ENCODE data around the gene EPHB1. TPM values are rescaled to one million over a fixed set of nuclear protein-coding genes. Genes with fewer than 3 reads are reported as not detected.

EPHB1 gene
- total RNA-seq, 2 donors from 2014 or later, result 0.68 to 0.71 TPM

DNA sequence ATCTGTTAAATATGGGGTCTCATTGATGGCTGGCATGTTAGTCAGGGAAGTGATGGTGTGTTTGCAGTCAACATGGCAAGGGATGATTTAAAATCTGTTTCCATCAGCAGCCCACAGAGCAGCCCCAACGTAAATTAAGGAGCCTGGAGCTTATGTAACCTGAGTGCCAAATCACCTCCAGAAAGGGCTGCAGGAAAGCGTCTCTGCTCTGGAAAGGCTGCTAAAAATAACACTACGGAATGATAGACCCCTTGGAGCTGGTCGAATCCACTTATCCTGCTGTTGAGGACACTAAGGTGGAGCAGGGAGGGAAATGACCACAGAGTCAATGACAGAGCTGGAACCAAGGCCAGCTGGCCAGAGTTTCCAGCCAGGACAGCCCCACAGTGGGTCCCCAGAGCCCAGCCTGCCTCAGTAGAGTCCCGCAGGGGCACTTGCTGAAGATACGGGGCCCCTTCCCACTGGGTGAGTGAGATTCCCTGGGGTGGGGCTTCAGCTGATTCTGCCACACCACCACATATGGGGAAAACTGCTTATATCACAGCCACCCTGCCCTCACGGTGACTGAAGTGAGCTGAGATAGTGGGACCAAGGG lies 63.5 kb downstream of the EPHB1 start:
- DNase-seq (ENCODE audit: low spot score) (no peak), ATAC-seq (ENCODE audit: insufficient number of reproducible peaks, low FRiP score, low read depth) (no peak)
- H3K4me3 ChIP-seq, result no peak overlapping the region
- H3K27me3 ChIP-seq (replicated peaks; ENCODE audit: insufficient read depth), result no peaks in the 10 kb centered on the region
- no peaks in the 10 kb centered on the region for H3K36me3 ChIP-seq
- no peaks in the 10 kb centered on the region for H3K4me1 ChIP-seq (ENCODE audit: control insufficient read depth in 1 of 2, low read depth in 2 of 2)
- TF ChIP-seq CTCF (IDR thresholded peaks at IDR 0.05), result no peak
- no peak overlapping the region for H3K27ac ChIP-seq
- H3K9me3 ChIP-seq, result no peaks in the 10 kb centered on the region

GRCh38 chr3:134859341-134859740 lies 64.3 kb downstream of the EPHB1 start:
- Histone ChIP-seq H3K4me1 (ENCODE audit: control insufficient read depth in 1 of 2, low read depth in 2 of 2) (no peaks in the 10 kb centered on the region), H3K27ac (no peak overlapping the region), H3K4me3 (no peak overlapping the region), H3K27me3 (replicated peaks; ENCODE audit: insufficient read depth) (no peaks in the 10 kb centered on the region), H3K36me3 (no peaks in the 10 kb centered on the region), H3K9me3 (no peaks in the 10 kb centered on the region)
- DNase-seq (ENCODE audit: low spot score) (no peak), ATAC-seq (ENCODE audit: insufficient number of reproducible peaks, low FRiP score, low read depth) (no peak)
- TF ChIP-seq CTCF (IDR thresholded peaks at IDR 0.05), result no peak

- no peaks in the 10 kb centered on the region for H3K4me1 ChIP-seq (ENCODE audit: control insufficient read depth in 1 of 2, low read depth in 2 of 2)
- H3K27me3 ChIP-seq (replicated peaks; ENCODE audit: insufficient read depth), result no peaks in the 10 kb centered on the region
- TF ChIP-seq CTCF (IDR thresholded peaks at IDR 0.05), result no peak
- no peaks in the 10 kb centered on the region for H3K36me3 ChIP-seq
- DNase-seq (ENCODE audit: low spot score) (no peak), ATAC-seq (ENCODE audit: insufficient number of reproducible peaks, low FRiP score, low read depth) (no peak)
- H3K27ac ChIP-seq, result no peak overlapping the region
- H3K4me3 ChIP-seq, result no peak overlapping the region
- no peaks in the 10 kb centered on the region for H3K9me3 ChIP-seq
Measured at GRCh38 chr3:134860141-134860540, 65.1 kb downstream of the EPHB1 start.

GRCh38 chr3:134863915-134864314 lies 68.9 kb downstream of the EPHB1 start:
- DNase-seq (ENCODE audit: low spot score), result no peak
- Histone ChIP-seq H3K27ac (no peak overlapping the region), H3K27me3 (replicated peaks; ENCODE audit: insufficient read depth) (no peaks in the 10 kb centered on the region), H3K4me1 (ENCODE audit: control insufficient read depth in 1 of 2, low read depth in 2 of 2) (no peaks in the 10 kb centered on the region), H3K36me3 (no peaks in the 10 kb centered on the region), H3K4me3 (no peak overlapping the region), H3K9me3 (no peaks in the 10 kb centered on the region)
- no peak for ATAC-seq (ENCODE audit: insufficient number of reproducible peaks, low FRiP score, low read depth)
- no peak for TF ChIP-seq CTCF (IDR thresholded peaks at IDR 0.05)

DNA sequence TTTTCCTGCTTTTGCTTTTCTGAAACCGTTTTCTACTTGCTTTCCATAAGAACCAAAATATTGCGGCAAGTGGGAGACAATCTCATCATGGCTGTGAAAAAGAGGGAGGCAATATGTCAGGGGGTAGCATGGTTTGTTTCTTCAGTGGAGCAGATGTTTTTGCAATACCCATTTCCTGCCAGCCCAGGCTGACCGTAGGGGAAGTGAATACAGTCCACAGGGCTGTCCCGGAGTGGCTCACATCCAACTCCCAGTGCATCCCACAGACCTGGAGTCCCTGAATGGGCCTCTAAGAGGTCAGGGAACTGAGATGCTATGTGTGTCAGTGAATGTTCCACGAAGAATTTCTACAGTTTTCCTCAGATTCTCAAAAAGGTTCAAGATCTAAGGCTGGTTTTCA lies 69.6 kb downstream of the EPHB1 start:
- Histone ChIP-seq H3K4me1 (ENCODE audit: control insufficient read depth in 1 of 2, low read depth in 2 of 2) (no peaks in the 10 kb centered on the region), H3K9me3 (no peaks in the 10 kb centered on the region), H3K36me3 (no peaks in the 10 kb centered on the region), H3K4me3 (no peak overlapping the region), H3K27ac (no peak overlapping the region), H3K27me3 (replicated peaks; ENCODE audit: insufficient read depth) (no peaks in the 10 kb centered on the region)
- no peak for DNase-seq (ENCODE audit: low spot score)
- ATAC-seq (ENCODE audit: insufficient number of reproducible peaks, low FRiP score, low read depth), result no peak
- no peak for TF ChIP-seq CTCF (IDR thresholded peaks at IDR 0.05)
